Naive thymus-derived CD4-positive, alpha-beta T cell (primary cell): Measurements from ENCODE around the gene RASA3. TPM values are rescaled to one million over a fixed set of nuclear protein-coding genes. Genes with fewer than 3 reads are reported as not detected.
A peak's percentile ranks its signal among the peaks of the same experiment; 100 is the strongest.

Experiments
- ATAC-seq: fragments of 150-1000 bp; cut with Tn5 transposase; 2 replicates; pipeline ENCODE4 v1.10.0; 2021; ENCODE audit warnings: mild to moderate bottlenecking, moderate library complexity
- CTCF ChIA-PET: fragments of 350-600 bp; sonication (Branson Sonifier 250); formaldehyde crosslinking; loops from one replicate; lab custom pipeline; 2021; ENCODE audit warnings: antibody characterized with exemption; lab: Charles Lee
- POLR2A ChIA-PET: fragments of 350-600 bp; sonication (Branson Sonifier 250); formaldehyde crosslinking; loops from one replicate; lab custom pipeline; 2021; ENCODE audit warnings: antibody characterized with exemption, inconsistent platforms; lab: Charles Lee
- DNase-seq, 9 donors: peaks; one replicate each; pipeline versions ENCODE4 v3.0.0 to v3.0.0-alpha.2; 2020 to 2022; ENCODE audit warnings: mixed read lengths in 1 of 9
- H3K27ac ChIP-seq: one replicate; pipeline ENCODE4 v1.7.0; 2013; ENCODE audit warnings: mild to moderate bottlenecking, low read depth, low read length, moderate library complexity
- H3K27me3 ChIP-seq, 2 donors: one replicate each; pipeline ENCODE4 v1.7.0; 2013; ENCODE audit warnings: low read length in 2 of 2, mild to moderate bottlenecking in 2 of 2, moderate library complexity in 2 of 2; ENCODE audit not compliant: control insufficient read depth in 2 of 2, insufficient read depth in 2 of 2
- H3K36me3 ChIP-seq, 3 experiments: 1 replicate in 2 of 3; 2 replicates in 1 of 3; pipeline ENCODE4 v1.7.0; 2013; ENCODE audit warnings: low read length in 3 of 3, mild to moderate bottlenecking in 3 of 3, moderate library complexity in 1 of 3; ENCODE audit not compliant: insufficient read depth in 3 of 3, control insufficient read depth in 2 of 3
- H3K4me1 ChIP-seq, 2 donors: one replicate each; pipeline ENCODE4 v1.7.0; 2013; ENCODE audit warnings: low read length in 2 of 2, mild to moderate bottlenecking in 2 of 2, moderate library complexity in 1 of 2; ENCODE audit not compliant: control insufficient read depth in 2 of 2, insufficient read depth in 2 of 2
- H3K4me3 ChIP-seq: 2 replicates; pipeline ENCODE4 v1.7.0; 2013; ENCODE audit warnings: mild to moderate bottlenecking, low read length
- H3K9me3 ChIP-seq, 3 experiments: 1 replicate in 2 of 3; 2 replicates in 1 of 3; pipeline ENCODE4 v1.7.0; 2013; ENCODE audit warnings: low read length in 3 of 3; ENCODE audit not compliant: control insufficient read depth in 2 of 3
- H3K27ac Mint-ChIP-seq, 9 donors: one replicate each; pipeline ENCODE4 v1.8.0; 2020 to 2022; ENCODE audit warnings: mixed read lengths in 9 of 9, mild to moderate bottlenecking in 8 of 9, moderate library complexity in 5 of 9, inconsistent platforms in 2 of 9
- H3K27me3 Mint-ChIP-seq, 5 donors: one replicate each; pipeline ENCODE4 v1.8.0; 2021 to 2022; ENCODE audit warnings: mixed read lengths in 5 of 5, mild to moderate bottlenecking in 1 of 5
- H3K36me3 Mint-ChIP-seq, 5 donors: one replicate each; pipeline ENCODE4 v1.8.0; 2020 to 2022; ENCODE audit warnings: mixed read lengths in 5 of 5, mild to moderate bottlenecking in 3 of 5, inconsistent platforms in 1 of 5
- H3K4me1 Mint-ChIP-seq, 7 donors: one replicate each; pipeline ENCODE4 v1.8.0; 2020 to 2022; ENCODE audit warnings: mixed read lengths in 7 of 7, mild to moderate bottlenecking in 3 of 7, inconsistent platforms in 1 of 7
- H3K4me3 Mint-ChIP-seq, 10 donors: one replicate each; pipeline ENCODE4 v1.8.0; 2020 to 2022; ENCODE audit warnings: mild to moderate bottlenecking in 10 of 10, mixed read lengths in 10 of 10, moderate library complexity in 6 of 10, inconsistent platforms in 2 of 10
- H3K9me3 Mint-ChIP-seq, 11 donors: one replicate each; pipeline ENCODE4 v1.8.0; 2020 to 2022; ENCODE audit warnings: mixed read lengths in 11 of 11, mild to moderate bottlenecking in 4 of 11, inconsistent platforms in 1 of 11, moderate library complexity in 1 of 11
- intact Hi-C, 2 donors: fragments of 100-400 bp; cut with micrococcal nuclease; formaldehyde crosslinking; loops; one replicate each; pipeline ENCODE4 v1.15.1; 2023
- polyA plus RNA-seq, 2 donors: library from polyadenylated mRNA; unstranded; fragments of 300-500 nt; fragmentation: Illumina TruSeq; gene quantifications; one replicate each; pipeline ENCODE4 v1.2.3, GENCODE V29; 2021
- total RNA-seq, 6 experiments: library from RNA in 5 of 6; stranded (reverse) in 5 of 6; gene quantifications; 1 replicate in 5 of 6; 2 replicates in 1 of 6; pipeline ENCODE4 v1.2.3 and lab custom pipeline; 2021 to 2026

RASA3 gene
- total and polyA plus RNA-seq, 7 experiments from 2014 or later: 109 to 227 (median 195) TPM

DNA sequence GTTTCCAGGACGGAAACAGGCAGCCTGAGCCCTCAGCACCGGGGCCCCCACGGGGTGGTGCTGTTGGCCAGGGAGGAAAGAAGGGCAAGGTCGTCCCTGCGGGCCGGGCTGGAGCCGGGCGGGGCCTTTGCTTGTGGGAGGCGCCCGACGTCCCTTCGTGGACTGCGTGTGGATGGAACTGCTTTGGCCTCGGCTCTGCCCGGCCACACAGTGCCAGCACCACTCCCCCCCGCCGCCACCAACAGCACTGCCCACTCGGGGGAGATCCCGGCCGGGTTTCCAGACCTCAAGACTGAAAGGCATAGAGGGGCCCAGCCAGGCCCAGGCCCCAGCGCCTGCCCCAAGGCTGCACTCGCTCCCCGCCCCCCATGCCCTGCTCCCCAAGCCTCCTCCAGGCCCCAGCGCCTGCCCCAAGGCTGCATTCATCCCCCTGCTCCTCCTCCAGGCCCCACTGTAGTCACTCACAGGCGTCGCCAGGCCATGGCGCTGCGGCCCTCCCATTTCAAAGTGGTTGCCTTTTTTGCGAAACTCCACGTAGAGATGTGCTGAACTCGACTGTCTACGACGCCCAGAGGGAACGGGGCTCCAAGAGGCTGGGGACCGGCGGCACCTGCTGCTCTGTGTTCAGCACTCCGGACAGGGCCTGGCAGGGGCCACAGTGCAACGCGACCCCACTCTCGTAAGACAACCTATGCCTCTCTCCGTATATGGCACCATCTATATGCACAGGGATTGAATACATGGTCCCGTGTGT, 181.0 kb downstream of the RASA3 start:
- H3K36me3 ChIP-seq: peaks cover 0 to 38% (median 16%) of the 10 kb centered on the region in 3 experiments
- H3K4me1 Mint-ChIP-seq: peaks cover 5 to 21% (median 11%) of the 10 kb centered on the region in 7 donors
- peak overlapping the region in 1 of 9 donors; percentile 19 for H3K27ac Mint-ChIP-seq
- peaks cover 13 to 24% (median 19%) of the 10 kb centered on the region in 5 donors for H3K36me3 Mint-ChIP-seq
- ATAC-seq (peak; percentile 75), DNase-seq (peak in 8 of 9 donors; percentile 25 to 56 (median 44))
- no peak overlapping the region for H3K27ac ChIP-seq
- H3K4me1 ChIP-seq: no peaks in the 10 kb centered on the region
- H3K9me3 Mint-ChIP-seq: peaks cover 0 to 19% (median 0%) of the 10 kb centered on the region in 11 donors
- POLR2A ChIA-PET: no interaction called here
- intact Hi-C loops: loop anchor here (1.0 to 2.0 kb wide), 2 partner anchors 159 to 275 kb away; no protein-coding TSS in a partner anchor
- peak overlapping the region in 2 of 10 donors; percentile 34 to 45 for H3K4me3 Mint-ChIP-seq
- H3K4me3 ChIP-seq: no peak overlapping the region
- CTCF ChIA-PET: no interaction called here
- H3K9me3 ChIP-seq: peaks cover 0 to 3% (median 0%) of the 10 kb centered on the region in 3 experiments
- H3K27me3 Mint-ChIP-seq: no peaks in the 10 kb centered on the region
- H3K27me3 ChIP-seq: no peaks in the 10 kb centered on the region

DNA sequence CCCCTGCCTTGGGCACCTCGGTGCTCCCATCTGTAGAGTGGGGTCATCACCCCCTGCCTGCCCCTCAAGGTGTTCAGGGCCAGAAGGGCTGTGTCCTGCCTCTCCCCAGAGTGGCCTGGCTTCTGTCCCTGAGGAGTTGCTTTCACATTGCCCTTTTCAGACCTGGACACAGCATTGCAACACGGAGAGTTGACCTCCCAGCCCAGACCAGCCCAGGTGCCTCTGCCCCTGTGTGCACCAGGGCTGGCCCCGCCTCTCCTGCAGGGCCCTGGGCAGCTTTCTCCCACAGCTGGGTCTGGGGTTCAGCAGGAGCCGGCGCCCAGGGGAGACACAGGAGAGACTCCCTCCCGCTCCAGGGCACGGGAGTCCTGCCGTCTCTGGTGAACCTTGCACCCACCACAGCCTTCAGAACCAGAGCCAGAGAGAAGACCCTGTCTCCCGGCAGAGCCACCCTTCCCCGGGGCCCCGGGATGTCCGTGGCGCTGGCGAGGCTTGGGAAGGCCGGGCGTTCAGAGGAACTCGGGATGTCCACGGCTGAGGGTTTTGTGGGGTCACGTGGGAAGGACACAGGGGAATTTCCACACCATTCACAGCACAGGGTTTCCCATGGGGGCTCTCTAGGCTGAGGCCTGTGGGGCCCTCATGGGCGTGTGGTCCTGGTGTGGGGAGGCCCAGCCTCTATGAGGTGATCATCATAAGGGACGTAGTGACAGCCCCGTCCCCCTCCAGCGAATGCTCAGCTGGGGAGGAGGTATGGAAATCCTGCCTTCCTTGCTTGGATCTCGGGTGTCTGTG, 181.8 kb downstream of the RASA3 start:
- DNase-seq (peak in 1 of 9 donors; percentile 7), ATAC-seq (peak; percentile 23)
- H3K9me3 Mint-ChIP-seq: peaks cover 0 to 11% (median 0%) of the 10 kb centered on the region in 11 donors
- Histone ChIP-seq H3K9me3 (no peaks in the 10 kb centered on the region), H3K27me3 (no peaks in the 10 kb centered on the region), H3K27ac (no peak overlapping the region), H3K4me3 (no peak overlapping the region), H3K36me3 (peaks cover 0 to 31% (median 16%) of the 10 kb centered on the region in 3 experiments), H3K4me1 (no peaks in the 10 kb centered on the region)
- H3K4me3 Mint-ChIP-seq: no peak overlapping the region
- no peaks in the 10 kb centered on the region for H3K27me3 Mint-ChIP-seq
- intact Hi-C loops: loop anchor here (1.0 to 2.0 kb wide), 2 partner anchors 160 to 276 kb away; no protein-coding TSS in a partner anchor
- peak overlapping the region in 2 of 9 donors; percentile 32 to 53 for H3K27ac Mint-ChIP-seq
- peaks cover 7 to 16% (median 11%) of the 10 kb centered on the region in 5 donors for H3K36me3 Mint-ChIP-seq
- H3K4me1 Mint-ChIP-seq: peaks cover 5 to 21% (median 11%) of the 10 kb centered on the region in 7 donors
- ChIA-PET CTCF (no interaction called here), POLR2A (no interaction called here)

DNA sequence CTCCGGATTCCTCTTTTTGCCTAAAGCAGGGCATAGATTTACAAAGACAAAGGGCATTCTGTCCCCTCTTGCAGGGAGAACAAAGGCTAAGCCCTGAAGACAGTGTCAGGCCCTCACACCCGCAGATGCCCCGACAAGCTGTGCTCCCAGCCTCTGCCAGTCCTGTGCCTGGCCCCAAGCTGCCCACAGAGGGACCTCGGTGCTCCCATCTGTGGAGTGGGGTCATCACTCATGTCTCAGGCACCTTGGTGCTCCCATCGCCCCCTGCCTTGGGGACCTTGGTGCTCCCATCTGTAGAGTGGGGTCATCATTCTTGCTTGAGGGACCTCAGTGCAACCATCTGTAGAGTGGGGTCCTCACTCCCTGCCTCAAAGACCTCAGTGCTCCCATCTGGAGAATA, 182.9 kb downstream of the RASA3 start:
- Mint-ChIP-seq H3K36me3 (peaks cover 0 to 5% (median under 1%) of the 10 kb centered on the region in 5 donors), H3K4me1 (peaks cover 3 to 21% (median 11%) of the 10 kb centered on the region in 7 donors), H3K4me3 (no peak overlapping the region), H3K9me3 (peaks cover 0 to 2% (median 0%) of the 10 kb centered on the region in 11 donors), H3K27ac (peak overlapping the region in 6 of 9 donors; percentile 8 to 72 (median 54)), H3K27me3 (no peaks in the 10 kb centered on the region)
- ChIA-PET POLR2A (no interaction called here), CTCF (no interaction called here)
- Histone ChIP-seq H3K4me3 (no peak overlapping the region), H3K27me3 (no peaks in the 10 kb centered on the region), H3K9me3 (no peaks in the 10 kb centered on the region), H3K36me3 (peaks cover 0 to 20% (median 9%) of the 10 kb centered on the region in 3 experiments), H3K4me1 (no peaks in the 10 kb centered on the region), H3K27ac (no peak overlapping the region)
- no peak for ATAC-seq
- DNase-seq: peak in 1 of 9 donors; percentile 2
- intact Hi-C loops: no loop called here

DNA sequence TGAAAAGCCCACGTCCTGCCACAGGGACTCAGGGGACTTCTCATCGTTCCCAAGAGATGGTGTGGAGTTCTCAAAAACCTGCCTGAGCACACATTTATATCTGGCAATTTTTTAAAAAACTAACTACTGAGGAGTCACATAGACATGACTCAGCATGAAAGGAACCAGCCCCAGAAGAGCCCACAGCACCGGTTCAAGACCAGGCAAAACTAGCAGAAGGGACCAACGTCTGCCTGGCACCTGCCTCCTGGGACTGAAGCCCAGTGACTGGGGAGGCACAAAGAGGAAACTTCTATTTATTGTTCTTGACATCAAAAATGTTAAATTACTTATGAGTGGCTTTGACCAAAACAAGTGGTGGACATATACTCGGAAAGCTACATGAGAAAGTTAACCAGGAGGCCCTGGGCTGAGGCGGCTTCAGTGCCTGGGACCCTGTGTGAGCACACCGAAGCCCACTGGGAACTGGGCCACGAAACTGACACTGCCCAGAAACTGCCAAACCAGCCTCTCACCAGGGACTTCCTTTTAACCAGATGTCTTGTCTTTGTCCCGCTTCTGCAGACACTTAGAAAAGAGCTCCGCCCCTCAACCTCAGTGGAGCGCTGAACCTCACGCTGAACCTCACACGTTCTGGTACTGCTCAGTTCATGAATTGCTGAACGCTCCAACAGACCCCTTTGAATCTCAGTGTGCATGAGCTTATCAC, 184.2 kb downstream of the RASA3 start:
- H3K4me3 Mint-ChIP-seq: peak overlapping the region in 1 of 10 donors; percentile 39
- H3K4me3 ChIP-seq: no peak overlapping the region
- H3K36me3 ChIP-seq: peaks cover 0 to 18% (median under 1%) of the 10 kb centered on the region in 3 experiments
- DNase-seq: no peak
- H3K27me3 Mint-ChIP-seq: no peaks in the 10 kb centered on the region
- peaks cover 0 to 2% (median 0%) of the 10 kb centered on the region in 11 donors for H3K9me3 Mint-ChIP-seq
- CTCF ChIA-PET: interaction anchor here (0.6 kb wide), 1 partner anchor 94 kb away, joined by 3 read pairs; no protein-coding TSS in a partner anchor
- intact Hi-C loops: no loop called here
- H3K27me3 ChIP-seq: no peaks in the 10 kb centered on the region
- no peaks in the 10 kb centered on the region for H3K4me1 ChIP-seq
- H3K36me3 Mint-ChIP-seq: peaks cover 0 to 4% (median 0%) of the 10 kb centered on the region in 5 donors
- no peak overlapping the region for H3K27ac ChIP-seq
- no peak for ATAC-seq
- POLR2A ChIA-PET: interaction anchor here (0.6 to 0.7 kb wide), 2 partner anchors 46 to 175 kb away, joined by 3 to 4 read pairs; no protein-coding TSS in a partner anchor
- H3K9me3 ChIP-seq: no peaks in the 10 kb centered on the region
- H3K4me1 Mint-ChIP-seq: peaks cover 3 to 21% (median 11%) of the 10 kb centered on the region in 7 donors
- peak overlapping the region in 5 of 9 donors; percentile 49 to 78 (median 66) for H3K27ac Mint-ChIP-seq

DNA sequence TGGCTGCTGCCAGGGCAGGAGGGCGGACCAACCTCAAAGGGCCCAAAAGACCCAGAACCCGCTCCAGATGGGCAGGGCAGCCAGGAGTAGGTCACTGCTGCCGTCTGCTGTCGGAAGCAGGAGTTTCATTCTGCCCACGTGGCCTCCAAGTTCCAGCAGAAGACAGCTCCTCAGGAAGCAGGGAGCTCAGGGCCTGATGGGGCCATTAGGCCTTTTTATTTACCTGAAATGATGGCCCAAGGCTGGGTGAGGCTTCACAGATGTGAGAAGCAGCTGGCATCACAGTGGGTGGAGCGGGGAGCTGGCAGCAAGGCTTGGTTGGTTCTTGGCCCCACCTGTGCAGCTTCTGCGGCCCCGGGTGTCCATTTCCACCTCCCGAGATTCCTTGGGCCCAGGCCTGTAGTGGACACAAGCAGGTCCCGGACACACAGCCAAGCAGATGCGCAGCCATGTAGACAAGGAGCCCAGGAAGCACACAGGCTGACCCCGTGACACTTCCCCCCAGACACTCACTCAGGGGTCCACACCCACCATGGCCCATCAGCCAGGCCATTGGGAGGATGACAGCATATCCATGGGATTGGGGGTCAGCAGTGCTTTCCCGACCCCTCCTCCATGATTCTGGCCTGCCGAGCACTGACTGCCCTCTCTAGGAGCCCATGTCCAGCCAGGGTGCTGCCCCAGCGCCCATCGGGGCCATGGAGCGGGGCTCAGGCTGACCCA, 185.0 kb downstream of the RASA3 start:
- Mint-ChIP-seq H3K36me3 (peaks cover 0 to 7% (median 0%) of the 10 kb centered on the region in 5 donors), H3K27me3 (no peaks in the 10 kb centered on the region), H3K4me3 (peak overlapping the region in 1 of 10 donors; percentile 36), H3K9me3 (peaks cover 0 to 2% (median 0%) of the 10 kb centered on the region in 11 donors), H3K4me1 (peaks cover 3 to 21% (median 11%) of the 10 kb centered on the region in 7 donors), H3K27ac (peak overlapping the region in 2 of 9 donors; percentile 65 to 66)
- Histone ChIP-seq H3K27ac (no peak overlapping the region), H3K4me3 (no peak overlapping the region), H3K4me1 (no peaks in the 10 kb centered on the region), H3K27me3 (no peaks in the 10 kb centered on the region), H3K36me3 (peaks cover 0 to 12% (median 0%) of the 10 kb centered on the region in 3 experiments), H3K9me3 (no peaks in the 10 kb centered on the region)
- intact Hi-C loops: no loop called here
- no peak for DNase-seq
- ATAC-seq: no peak
- ChIA-PET POLR2A (interaction anchor here (0.6 kb wide), 1 partner anchor 176 kb away, joined by 3 read pairs; no protein-coding TSS in a partner anchor), CTCF (no interaction called here)
